PFSK-1 (cell line): Measurements from ENCODE around the gene PCDHB7.

Source experiments
- FOXP2 ChIP-seq: optimal IDR thresholded peaks from 2 replicates; pipeline ENCODE3; 2011; ENCODE audit warnings: borderline replicate concordance, control low read depth, inconsistent platforms; ENCODE audit not compliant: insufficient read depth; ENCODE audit errors: extremely low read length, extremely low read depth
- POLR2AphosphoS5 ChIP-seq: IDR thresholded peaks from 2 replicates; pipeline ENCODE4 v1.6.1; 2012; ENCODE audit warnings: low read depth, mild to moderate bottlenecking, control low read depth, low read length, moderate library complexity
- SIN3A ChIP-seq: IDR thresholded peaks from 2 replicates; pipeline ENCODE4 v1.6.1; 2012; ENCODE audit warnings: mild to moderate bottlenecking, low read length, moderate library complexity, borderline replicate concordance; ENCODE audit not compliant: insufficient read depth
- TAF1 ChIP-seq: IDR thresholded peaks from 2 replicates; pipeline ENCODE4 v1.6.1; 2012; ENCODE audit warnings: low read length, control low read depth, borderline replicate concordance; ENCODE audit not compliant: insufficient read depth
- TF ChIP-seq, protein P1 (sequence below), 2 experiments: IDR thresholded peaks; 2 replicates each; pipeline versions ENCODE4 v1.6.1 to v1.8.0; 2011 to 2012; ENCODE audit warnings: low read depth in 2 of 2, low read length in 2 of 2, control low read depth in 1 of 2, inconsistent platforms in 1 of 2, mild to moderate bottlenecking in 1 of 2, moderate library complexity in 1 of 2; ENCODE audit not compliant: insufficient read depth in 1 of 2

The PCDHB7 gene

DNA sequence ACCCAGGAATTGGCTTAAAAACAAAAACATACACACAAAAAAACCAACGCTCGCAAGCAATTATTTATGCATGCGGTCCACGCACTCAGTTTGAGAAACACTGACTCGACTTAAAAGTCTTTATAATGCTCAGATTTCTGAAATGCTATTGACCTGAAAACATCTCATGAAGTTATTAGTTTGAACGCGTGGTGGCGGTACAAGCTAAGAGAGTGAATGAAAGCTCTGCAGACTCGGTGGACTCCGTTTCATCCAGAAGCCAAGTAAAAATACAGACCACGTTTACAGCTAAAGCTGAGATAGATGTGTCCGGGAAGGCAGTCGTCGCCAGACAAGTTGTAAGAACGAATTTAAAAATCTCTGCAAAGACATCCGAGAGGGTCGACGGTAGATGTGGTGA, 22.6 kb upstream of the PCDHB7 start, which contains the start of gene PCDHB6:
PCDHB6 (plus strand) TSS at position 246 of the 400 bp plus-strand sequence. CDS start 201 bp downstream, outside the sequence.
- no peak for TF ChIP-seq SIN3A
- TF ChIP-seq FOXP2 = no peak
- TF ChIP-seq, protein P1, sequence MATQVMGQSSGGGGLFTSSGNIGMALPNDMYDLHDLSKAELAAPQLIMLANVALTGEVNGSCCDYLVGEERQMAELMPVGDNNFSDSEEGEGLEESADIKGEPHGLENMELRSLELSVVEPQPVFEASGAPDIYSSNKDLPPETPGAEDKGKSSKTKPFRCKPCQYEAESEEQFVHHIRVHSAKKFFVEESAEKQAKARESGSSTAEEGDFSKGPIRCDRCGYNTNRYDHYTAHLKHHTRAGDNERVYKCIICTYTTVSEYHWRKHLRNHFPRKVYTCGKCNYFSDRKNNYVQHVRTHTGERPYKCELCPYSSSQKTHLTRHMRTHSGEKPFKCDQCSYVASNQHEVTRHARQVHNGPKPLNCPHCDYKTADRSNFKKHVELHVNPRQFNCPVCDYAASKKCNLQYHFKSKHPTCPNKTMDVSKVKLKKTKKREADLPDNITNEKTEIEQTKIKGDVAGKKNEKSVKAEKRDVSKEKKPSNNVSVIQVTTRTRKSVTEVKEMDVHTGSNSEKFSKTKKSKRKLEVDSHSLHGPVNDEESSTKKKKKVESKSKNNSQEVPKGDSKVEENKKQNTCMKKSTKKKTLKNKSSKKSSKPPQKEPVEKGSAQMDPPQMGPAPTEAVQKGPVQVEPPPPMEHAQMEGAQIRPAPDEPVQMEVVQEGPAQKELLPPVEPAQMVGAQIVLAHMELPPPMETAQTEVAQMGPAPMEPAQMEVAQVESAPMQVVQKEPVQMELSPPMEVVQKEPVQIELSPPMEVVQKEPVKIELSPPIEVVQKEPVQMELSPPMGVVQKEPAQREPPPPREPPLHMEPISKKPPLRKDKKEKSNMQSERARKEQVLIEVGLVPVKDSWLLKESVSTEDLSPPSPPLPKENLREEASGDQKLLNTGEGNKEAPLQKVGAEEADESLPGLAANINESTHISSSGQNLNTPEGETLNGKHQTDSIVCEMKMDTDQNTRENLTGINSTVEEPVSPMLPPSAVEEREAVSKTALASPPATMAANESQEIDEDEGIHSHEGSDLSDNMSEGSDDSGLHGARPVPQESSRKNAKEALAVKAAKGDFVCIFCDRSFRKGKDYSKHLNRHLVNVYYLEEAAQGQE (IDR thresholded peaks at IDR 0.05; ENCODE audit: insufficient read depth in 1 of 2, low read depth in 2 of 2, low read length in 2 of 2) = no peak
- no peak for TF ChIP-seq POLR2AphosphoS5
- TF ChIP-seq TAF1 = no peak

DNA sequence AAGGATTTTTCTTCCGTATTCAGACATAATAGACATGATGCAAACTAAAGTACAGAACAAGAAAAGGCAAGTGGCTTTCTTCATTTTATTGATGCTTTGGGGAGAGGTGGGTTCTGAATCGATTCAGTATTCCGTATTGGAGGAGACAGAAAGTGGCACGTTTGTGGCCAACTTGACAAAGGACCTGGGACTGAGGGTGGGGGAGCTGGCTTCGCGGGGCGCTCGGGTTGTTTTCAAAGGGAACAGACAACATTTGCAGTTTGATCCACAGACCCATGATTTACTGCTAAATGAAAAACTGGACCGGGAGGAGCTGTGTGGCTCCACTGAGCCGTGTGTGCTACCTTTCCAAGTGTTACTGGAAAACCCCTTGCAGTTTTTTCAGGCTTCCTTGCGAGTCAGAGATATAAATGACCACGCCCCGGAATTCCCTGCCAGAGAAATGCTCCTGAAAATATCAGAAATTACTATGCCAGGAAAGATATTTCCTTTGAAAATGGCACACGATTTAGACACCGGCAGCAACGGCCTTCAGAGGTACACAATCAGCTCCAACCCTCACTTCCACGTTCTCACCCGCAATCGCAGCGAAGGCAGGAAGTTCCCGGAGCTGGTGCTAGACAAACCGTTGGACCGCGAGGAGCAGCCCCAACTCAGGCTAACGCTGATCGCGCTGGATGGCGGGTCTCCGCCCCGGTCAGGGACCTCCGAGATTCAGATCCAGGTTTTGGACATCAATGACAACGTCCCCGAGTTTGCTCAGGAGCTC, 22.0 kb upstream of the PCDHB7 start:
- TF ChIP-seq, protein P1 (IDR thresholded peaks at IDR 0.05; ENCODE audit: insufficient read depth in 1 of 2, low read depth in 2 of 2, low read length in 2 of 2) = no peak
- TF ChIP-seq SIN3A (no peak), FOXP2 (no peak), TAF1 (no peak), POLR2AphosphoS5 (no peak)

DNA sequence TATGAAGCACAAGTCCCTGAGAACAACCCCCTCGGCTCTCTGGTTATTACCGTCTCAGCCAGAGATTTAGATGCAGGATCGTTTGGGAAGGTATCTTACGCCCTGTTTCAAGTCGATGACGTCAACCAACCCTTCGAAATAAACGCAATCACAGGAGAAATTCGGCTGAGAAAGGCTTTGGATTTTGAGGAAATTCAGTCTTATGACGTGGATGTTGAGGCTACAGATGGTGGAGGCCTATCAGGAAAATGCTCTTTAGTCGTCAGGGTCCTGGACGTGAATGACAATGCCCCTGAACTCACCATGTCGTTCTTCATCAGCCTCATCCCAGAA, 21.5 kb upstream of the PCDHB7 start:
- no peak for TF ChIP-seq SIN3A
- TF ChIP-seq, protein P1 (IDR thresholded peaks at IDR 0.05; ENCODE audit: insufficient read depth in 1 of 2, low read depth in 2 of 2, low read length in 2 of 2) = no peak
- no peak for TF ChIP-seq POLR2AphosphoS5
- no peak for TF ChIP-seq FOXP2
- no peak for TF ChIP-seq TAF1

DNA sequence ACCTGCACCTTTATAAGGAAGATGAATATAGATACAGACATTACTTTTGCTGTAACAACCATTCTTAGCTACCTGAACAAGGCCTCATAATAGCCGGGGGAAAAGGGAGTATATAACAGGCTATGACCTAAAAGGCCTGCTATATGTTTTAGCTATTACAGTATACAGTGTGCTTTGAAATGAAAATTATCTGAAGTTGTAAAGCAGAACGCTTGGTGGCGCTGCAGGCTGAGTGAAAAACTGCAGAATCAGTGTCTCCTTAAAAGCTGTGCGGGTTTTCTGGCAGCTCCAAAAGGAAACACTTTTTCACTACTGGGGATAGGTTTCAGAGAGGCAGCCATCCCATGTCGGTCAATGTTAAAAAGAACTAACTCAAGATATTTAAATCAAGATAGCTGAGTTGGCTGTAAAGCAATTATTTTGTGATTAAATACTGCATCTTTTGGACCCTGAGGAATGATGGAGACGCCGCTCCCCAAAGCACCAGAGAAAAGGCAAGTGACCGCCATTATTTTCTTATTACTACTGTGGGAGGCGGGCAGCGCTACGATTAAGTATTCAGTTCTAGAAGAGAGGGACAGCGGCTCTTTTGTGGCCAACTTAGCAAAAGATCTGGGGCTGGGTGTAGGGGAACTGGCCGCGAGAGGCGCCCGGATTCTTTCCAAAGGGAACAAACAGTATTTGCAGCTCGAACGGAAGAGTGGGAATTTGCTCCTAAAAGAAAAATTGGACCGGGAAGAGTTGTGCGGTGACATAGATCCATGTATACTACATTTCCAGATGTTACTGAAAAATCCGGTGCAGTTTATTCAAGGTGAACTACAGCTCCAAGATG, 16.7 kb upstream of the PCDHB7 start:
- TF ChIP-seq FOXP2 (no peak), POLR2AphosphoS5 (no peak), TAF1 (no peak), SIN3A (no peak)
- TF ChIP-seq, protein P1 (IDR thresholded peaks at IDR 0.05; ENCODE audit: insufficient read depth in 1 of 2, low read depth in 2 of 2, low read length in 2 of 2) = no peak
